ENCODE results near the gene CAMKK1. TPM values are rescaled to one million over a fixed set of nuclear protein-coding genes. Genes with fewer than 3 reads are reported as not detected.

The CAMKK1 gene
- total RNA-seq, 1 experiment from 2014 or later = 9.6 TPM

DNA sequence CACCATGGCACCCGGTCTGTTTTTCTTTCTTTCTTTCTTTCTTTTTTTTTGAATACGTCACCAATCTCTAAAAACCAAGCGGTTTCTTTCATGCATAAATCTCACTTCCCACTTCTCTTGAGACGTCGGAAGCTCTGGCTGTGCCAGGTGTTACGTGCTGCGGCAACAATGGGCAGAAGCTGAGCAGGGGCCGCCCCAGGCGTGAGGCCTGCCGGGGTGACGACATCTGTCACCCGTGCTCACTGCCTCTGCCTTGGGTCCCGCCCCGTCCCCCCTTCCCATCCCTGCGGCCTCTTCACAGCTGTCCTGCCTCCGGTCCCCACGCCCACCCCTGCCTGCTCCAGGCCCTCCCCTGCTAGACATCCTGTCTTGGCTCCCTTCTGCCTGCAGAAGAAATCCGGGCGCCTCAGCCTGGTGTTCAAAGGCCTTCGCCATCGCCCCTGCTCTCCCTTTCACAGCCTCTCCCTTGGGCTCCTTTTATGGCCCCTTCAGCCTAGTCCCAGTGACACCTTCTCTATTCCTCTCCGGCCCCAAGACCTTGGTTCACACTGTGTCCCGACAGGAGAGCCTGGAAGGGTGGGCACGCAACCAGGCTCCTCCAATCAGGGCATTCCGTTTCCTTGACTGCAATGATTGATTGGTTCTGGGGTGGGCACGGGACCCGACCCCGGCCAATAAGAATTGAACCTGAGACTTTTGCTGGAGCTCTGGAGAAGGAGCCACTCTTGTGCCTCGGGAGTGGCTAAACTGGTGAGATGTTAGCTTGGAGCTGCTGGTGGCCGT is 18.6 kb upstream of the CAMKK1 start:
- Mint-ChIP-seq H3K36me3 (no peaks in the 10 kb centered on the region), H3K27ac (no peak overlapping the region), H3K27me3 (ENCODE audit: low read depth) (peaks cover 3% of the 10 kb centered on the region; the same call in 1 of the 2 replicates), H3K4me1 (peaks cover 7% of the 10 kb centered on the region), H3K4me3 (no peak overlapping the region), H3K9me3 (peaks cover 7% of the 10 kb centered on the region; the same call in 1 of the 2 replicates)
- DNase-seq (ENCODE audit: low spot score) = no peak
- peak; percentile 19 for ATAC-seq
- no peak for TF ChIP-seq SOX15 (CRISPR knock-in tag; IDR thresholded peaks at IDR 0.05)
- peak; percentile 49; the same call in 1 of the 2 replicates for TF ChIP-seq NFYB (CRISPR knock-in tag; conservative IDR thresholded peaks at IDR 0.05; ENCODE audit: low read depth)
- POLR2A ChIA-PET = interaction anchor here (0.6 kb wide), 1 partner anchor 81 kb away, joined by 4 read pairs; no protein-coding TSS in a partner anchor
- CTCF ChIA-PET = interaction anchor here (0.5 to 3.4 kb wide), 5 partner anchors 24 to 1087 kb away, joined by 3 to 26 read pairs (median 6); partner anchors contain the start of genes ATP2A3 and NCBP3

DNA sequence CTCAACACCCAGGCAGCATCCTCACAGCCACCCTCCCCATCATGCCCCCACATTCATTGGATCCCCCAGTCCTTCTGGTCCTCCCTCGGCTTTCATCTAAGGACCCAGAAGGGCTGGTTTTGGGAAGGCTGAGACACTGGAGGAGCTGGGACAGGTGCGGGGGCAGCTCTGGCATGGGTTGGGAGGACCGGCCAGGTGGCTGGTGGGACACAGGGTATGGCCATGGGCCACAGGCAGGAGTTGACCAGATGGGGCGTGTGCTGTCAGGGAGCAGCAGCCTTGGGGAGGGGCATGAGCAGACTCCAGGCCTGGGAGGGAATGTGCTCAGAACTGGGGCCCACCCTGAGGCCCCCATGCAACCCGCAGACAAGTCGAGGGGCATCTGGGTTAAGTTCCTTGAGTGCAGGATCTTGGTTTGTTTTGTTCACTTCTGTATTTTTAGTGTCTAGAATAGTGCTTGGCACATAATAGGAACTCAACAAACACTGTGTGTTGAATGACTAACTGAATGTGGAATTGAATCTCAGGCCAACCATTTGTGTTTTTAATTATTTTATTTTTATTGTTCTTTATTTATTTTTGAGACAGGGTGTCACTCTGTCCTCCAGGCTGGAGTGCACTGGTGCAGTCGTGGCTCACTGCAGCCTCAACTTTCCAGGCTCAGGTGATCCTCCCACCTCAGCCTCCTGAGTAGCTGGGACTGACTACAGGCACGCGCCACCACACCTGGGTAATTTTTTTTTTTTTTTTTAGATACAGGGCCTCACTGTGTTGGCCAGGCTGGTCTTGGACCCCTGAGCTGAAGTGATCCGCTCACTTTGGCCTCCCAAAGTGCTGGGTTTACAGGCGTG is 17.8 kb upstream of the CAMKK1 start:
- Mint-ChIP-seq H3K27ac (no peak overlapping the region), H3K27me3 (ENCODE audit: low read depth) (peaks cover 3% of the 10 kb centered on the region; the same call in 1 of the 2 replicates), H3K36me3 (no peaks in the 10 kb centered on the region), H3K9me3 (peaks cover 7% of the 10 kb centered on the region; the same call in 1 of the 2 replicates), H3K4me1 (peaks cover 7% of the 10 kb centered on the region), H3K4me3 (no peak overlapping the region)
- no peak for DNase-seq (ENCODE audit: low spot score)
- TF ChIP-seq ZNF263 (CRISPR knock-in tag; IDR thresholded peaks at IDR 0.05; ENCODE audit: low read depth) (no peak), EMX1 (CRISPR knock-in tag; IDR thresholded peaks at IDR 0.05) (no peak), NFATC4 (CRISPR knock-in tag; IDR thresholded peaks at IDR 0.05) (no peak), TEAD4 (CRISPR knock-in tag; IDR thresholded peaks at IDR 0.05) (no peak), SMAD4 (CRISPR knock-in tag; IDR thresholded peaks at IDR 0.05) (no peak), ZNF232 (CRISPR knock-in tag; IDR thresholded peaks at IDR 0.05) (no peak)
- TF ChIP-seq, protein P1, sequence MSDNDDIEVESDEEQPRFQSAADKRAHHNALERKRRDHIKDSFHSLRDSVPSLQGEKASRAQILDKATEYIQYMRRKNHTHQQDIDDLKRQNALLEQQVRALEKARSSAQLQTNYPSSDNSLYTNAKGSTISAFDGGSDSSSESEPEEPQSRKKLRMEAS (CRISPR knock-in tag; IDR thresholded peaks at IDR 0.05) = no peak
- TF ChIP-seq, protein P2, sequence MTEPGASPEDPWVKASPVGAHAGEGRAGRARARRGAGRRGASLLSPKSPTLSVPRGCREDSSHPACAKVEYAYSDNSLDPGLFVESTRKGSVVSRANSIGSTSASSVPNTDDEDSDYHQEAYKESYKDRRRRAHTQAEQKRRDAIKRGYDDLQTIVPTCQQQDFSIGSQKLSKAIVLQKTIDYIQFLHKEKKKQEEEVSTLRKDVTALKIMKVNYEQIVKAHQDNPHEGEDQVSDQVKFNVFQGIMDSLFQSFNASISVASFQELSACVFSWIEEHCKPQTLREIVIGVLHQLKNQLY (CRISPR knock-in tag; IDR thresholded peaks at IDR 0.05) = no peak
- TF ChIP-seq, protein P3, sequence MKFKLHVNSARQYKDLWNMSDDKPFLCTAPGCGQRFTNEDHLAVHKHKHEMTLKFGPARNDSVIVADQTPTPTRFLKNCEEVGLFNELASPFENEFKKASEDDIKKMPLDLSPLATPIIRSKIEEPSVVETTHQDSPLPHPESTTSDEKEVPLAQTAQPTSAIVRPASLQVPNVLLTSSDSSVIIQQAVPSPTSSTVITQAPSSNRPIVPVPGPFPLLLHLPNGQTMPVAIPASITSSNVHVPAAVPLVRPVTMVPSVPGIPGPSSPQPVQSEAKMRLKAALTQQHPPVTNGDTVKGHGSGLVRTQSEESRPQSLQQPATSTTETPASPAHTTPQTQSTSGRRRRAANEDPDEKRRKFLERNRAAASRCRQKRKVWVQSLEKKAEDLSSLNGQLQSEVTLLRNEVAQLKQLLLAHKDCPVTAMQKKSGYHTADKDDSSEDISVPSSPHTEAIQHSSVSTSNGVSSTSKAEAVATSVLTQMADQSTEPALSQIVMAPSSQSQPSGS (CRISPR knock-in tag; IDR thresholded peaks at IDR 0.05; ENCODE audit: borderline replicate concordance, low read depth) = no peak
- TF ChIP-seq, protein P4, sequence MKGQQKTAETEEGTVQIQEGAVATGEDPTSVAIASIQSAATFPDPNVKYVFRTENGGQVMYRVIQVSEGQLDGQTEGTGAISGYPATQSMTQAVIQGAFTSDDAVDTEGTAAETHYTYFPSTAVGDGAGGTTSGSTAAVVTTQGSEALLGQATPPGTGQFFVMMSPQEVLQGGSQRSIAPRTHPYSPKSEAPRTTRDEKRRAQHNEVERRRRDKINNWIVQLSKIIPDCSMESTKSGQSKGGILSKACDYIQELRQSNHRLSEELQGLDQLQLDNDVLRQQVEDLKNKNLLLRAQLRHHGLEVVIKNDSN (CRISPR knock-in tag; IDR thresholded peaks at IDR 0.05) = no peak
- TF ChIP-seq, protein P5, sequence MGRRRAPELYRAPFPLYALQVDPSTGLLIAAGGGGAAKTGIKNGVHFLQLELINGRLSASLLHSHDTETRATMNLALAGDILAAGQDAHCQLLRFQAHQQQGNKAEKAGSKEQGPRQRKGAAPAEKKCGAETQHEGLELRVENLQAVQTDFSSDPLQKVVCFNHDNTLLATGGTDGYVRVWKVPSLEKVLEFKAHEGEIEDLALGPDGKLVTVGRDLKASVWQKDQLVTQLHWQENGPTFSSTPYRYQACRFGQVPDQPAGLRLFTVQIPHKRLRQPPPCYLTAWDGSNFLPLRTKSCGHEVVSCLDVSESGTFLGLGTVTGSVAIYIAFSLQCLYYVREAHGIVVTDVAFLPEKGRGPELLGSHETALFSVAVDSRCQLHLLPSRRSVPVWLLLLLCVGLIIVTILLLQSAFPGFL (CRISPR knock-in tag; IDR thresholded peaks at IDR 0.05; ENCODE audit: borderline replicate concordance) = no peak
- TF ChIP-seq, protein P6, sequence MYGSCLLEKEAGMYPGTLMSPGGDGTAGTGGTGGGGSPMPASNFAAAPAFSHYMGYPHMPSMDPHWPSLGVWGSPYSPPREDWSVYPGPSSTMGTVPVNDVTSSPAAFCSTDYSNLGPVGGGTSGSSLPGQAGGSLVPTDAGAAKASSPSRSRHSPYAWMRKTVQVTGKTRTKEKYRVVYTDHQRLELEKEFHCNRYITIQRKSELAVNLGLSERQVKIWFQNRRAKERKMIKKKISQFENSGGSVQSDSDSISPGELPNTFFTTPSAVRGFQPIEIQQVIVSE (CRISPR knock-in tag; IDR thresholded peaks at IDR 0.05; ENCODE audit: borderline replicate concordance) = no peak
- no peak for ATAC-seq
- ChIA-PET POLR2A (no interaction called here), CTCF (interaction anchor here (1.6 to 1.8 kb wide), 2 partner anchors 65 to 173 kb away, joined by 4 to 6 read pairs; partner anchors contain the start of gene NCBP3)
